ENCODE measurements around the gene PRND. TPM values are rescaled to one million over a fixed set of nuclear protein-coding genes. Genes with fewer than 3 reads are reported as not detected.

The PRND gene
- total and polyA plus RNA-seq, 2 donors (not counting 3 experiments of a cell fraction or from before 2014, with no cell fraction given) = 0.18 TPM; not detected in 1

DNA sequence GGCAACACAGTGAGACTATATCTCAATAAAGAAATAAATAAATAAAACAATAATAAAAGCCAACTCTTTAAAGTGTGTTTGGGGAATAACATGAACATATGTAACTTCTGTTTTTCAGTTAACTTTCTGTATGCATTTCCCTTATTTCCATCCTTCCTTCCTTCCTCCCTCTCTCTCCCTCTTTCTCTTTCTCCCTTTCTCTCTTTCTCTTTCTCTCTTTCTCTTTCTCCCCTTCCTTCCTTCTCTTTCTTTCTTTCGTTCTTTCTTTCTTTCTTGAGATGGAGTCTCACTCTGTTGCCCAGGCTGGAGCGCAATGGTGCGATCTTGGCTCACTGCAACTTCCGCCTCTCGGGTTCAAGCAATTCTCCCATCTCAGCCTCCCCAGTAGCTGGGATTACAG is 48.8 kb upstream of the PRND start:
- Histone ChIP-seq H3K4me2 (ENCODE audit: insufficient read depth, low read length) (no peak overlapping the region), H3K4me1 (ENCODE audit: control insufficient read depth, extremely low read depth, insufficient read depth, low read length) (no peaks in the 10 kb centered on the region), H3K27me3 (ENCODE audit: control insufficient read depth in 2 of 2, insufficient read depth in 2 of 2, low read length in 2 of 2) (peaks cover 5 to 8% of the 10 kb centered on the region in 2 experiments), H3K36me3 (ENCODE audit: control insufficient read depth in 2 of 2, extremely low read depth in 1 of 2, insufficient read depth in 2 of 2, low read length in 2 of 2) (no peaks in the 10 kb centered on the region), H3K9ac (replicated peaks; ENCODE audit: extremely low read depth, insufficient read depth, low read length) (no peak overlapping the region), H3K27ac (ENCODE audit: insufficient read depth, low read depth, low read length) (no peak overlapping the region), H3K79me2 (ENCODE audit: control insufficient read depth, insufficient read depth, low read length) (no peaks in the 10 kb centered on the region), H3K4me3 (replicated peaks in 1 of 3; ENCODE audit: insufficient read depth in 1 of 3, low read depth in 1 of 3, low read length in 3 of 3) (no peak overlapping the region), H2AFZ (ENCODE audit: low read depth, low read length) (no peak overlapping the region), H3K9me1 (replicated peaks; ENCODE audit: control insufficient read depth, extremely low read depth, insufficient read depth, low read length) (no peaks in the 10 kb centered on the region), H4K20me1 (replicated peaks; ENCODE audit: control insufficient read depth, extremely low read depth, insufficient read depth, low read length) (no peaks in the 10 kb centered on the region), H3K9me3 (replicated peaks; ENCODE audit: control insufficient read depth, insufficient read depth, low read length) (no peaks in the 10 kb centered on the region)
- intact Hi-C loops (cut with micrococcal nuclease) = no loop called here
- ChIA-PET CTCF (interaction anchor here (1.1 to 1.4 kb wide), 3 partner anchors 12 to 59 kb away, joined by 3 to 4 read pairs (median 3); no protein-coding TSS in a partner anchor), POLR2A (no interaction called here)
- dilution Hi-C loops (cut with MboI; ENCODE audit: extremely low pct_ligation_motif_present, low sequenced_read_pairs) = no loop called here
- no TSS peak for BruUV-seq (replicated peaks)
- FAIRE-seq (no peak), DNase-seq (ENCODE audit: low read depth, low spot score) (no peak)
- TF ChIP-seq GATA2 (IDR thresholded peaks at IDR 0.05; ENCODE audit: insufficient read depth, insufficient read length, low read depth, low read length) = no peak
- no peak for TF ChIP-seq POLR2AphosphoS5 (IDR thresholded peaks at IDR 0.05; ENCODE audit: insufficient read depth, low read depth, low read length)
- TF ChIP-seq, protein P1, sequence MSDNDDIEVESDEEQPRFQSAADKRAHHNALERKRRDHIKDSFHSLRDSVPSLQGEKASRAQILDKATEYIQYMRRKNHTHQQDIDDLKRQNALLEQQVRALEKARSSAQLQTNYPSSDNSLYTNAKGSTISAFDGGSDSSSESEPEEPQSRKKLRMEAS (IDR thresholded peaks at IDR 0.05; ENCODE audit: insufficient read depth, insufficient read length) = no peak
- no peak for TF ChIP-seq EZH2 (IDR thresholded peaks at IDR 0.05; ENCODE audit: borderline replicate concordance, low read depth, low read length, severe bottlenecking)
- TF ChIP-seq, protein P2, sequence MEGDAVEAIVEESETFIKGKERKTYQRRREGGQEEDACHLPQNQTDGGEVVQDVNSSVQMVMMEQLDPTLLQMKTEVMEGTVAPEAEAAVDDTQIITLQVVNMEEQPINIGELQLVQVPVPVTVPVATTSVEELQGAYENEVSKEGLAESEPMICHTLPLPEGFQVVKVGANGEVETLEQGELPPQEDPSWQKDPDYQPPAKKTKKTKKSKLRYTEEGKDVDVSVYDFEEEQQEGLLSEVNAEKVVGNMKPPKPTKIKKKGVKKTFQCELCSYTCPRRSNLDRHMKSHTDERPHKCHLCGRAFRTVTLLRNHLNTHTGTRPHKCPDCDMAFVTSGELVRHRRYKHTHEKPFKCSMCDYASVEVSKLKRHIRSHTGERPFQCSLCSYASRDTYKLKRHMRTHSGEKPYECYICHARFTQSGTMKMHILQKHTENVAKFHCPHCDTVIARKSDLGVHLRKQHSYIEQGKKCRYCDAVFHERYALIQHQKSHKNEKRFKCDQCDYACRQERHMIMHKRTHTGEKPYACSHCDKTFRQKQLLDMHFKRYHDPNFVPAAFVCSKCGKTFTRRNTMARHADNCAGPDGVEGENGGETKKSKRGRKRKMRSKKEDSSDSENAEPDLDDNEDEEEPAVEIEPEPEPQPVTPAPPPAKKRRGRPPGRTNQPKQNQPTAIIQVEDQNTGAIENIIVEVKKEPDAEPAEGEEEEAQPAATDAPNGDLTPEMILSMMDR (IDR thresholded peaks at IDR 0.05; ENCODE audit: extremely low read depth in 1 of 2, insufficient read depth in 1 of 2, low read depth in 1 of 2, low read length in 2 of 2) = no peak
- TF ChIP-seq JUN (IDR thresholded peaks at IDR 0.05; ENCODE audit: borderline replicate concordance, insufficient read depth, insufficient read length, low read depth) = no peak
- no peak for TF ChIP-seq MYC (IDR thresholded peaks at IDR 0.05; ENCODE audit: low read depth, low read length)
- no peak for TF ChIP-seq POLR2A (IDR thresholded peaks at IDR 0.05; ENCODE audit: low read depth, low read length)

Measured in endothelial cell of umbilical vein (primary cell).